CD14-positive monocyte (primary cell): ENCODE data around the gene GLP1R. TPM values are rescaled to one million over a fixed set of nuclear protein-coding genes. Genes with fewer than 3 reads are reported as not detected.

Source experiments
- DNase-seq, 3 donors: peaks; one replicate each; pipeline ENCODE4 v3.0.0-alpha.2; 2011 to 2022
- H2AFZ ChIP-seq: 2 replicates; pipeline ENCODE4 v1.6.0; 2012; ENCODE audit warnings: mild to moderate bottlenecking, low read depth, low read length, inconsistent platforms; ENCODE audit not compliant: insufficient read depth, poor library complexity, severe bottlenecking
- H3K27ac ChIP-seq, 2 donors: 1 replicate in 1 of 2; 2 replicates in 1 of 2; pipeline ENCODE4 v1.5.1; 2012 to 2013; ENCODE audit warnings: low read length in 2 of 2, control low read depth in 1 of 2, inconsistent platforms in 1 of 2, low read depth in 1 of 2, mild to moderate bottlenecking in 1 of 2
- H3K27me3 ChIP-seq, 2 donors: one replicate each; pipeline versions ENCODE4 v1.6.0 to v1.6.1; 2011 to 2013; ENCODE audit warnings: low read length in 2 of 2; ENCODE audit not compliant: control insufficient read depth in 2 of 2, insufficient read depth in 2 of 2
- H3K36me3 ChIP-seq, 2 donors: replicated peaks in 1 of 2; 1 replicate in 1 of 2; 2 replicates in 1 of 2; pipeline versions ENCODE4 v1.5.1 to v1.6.1; 2012 to 2013; ENCODE audit warnings: low read length in 2 of 2, control low read depth in 1 of 2, inconsistent platforms in 1 of 2, mild to moderate bottlenecking in 1 of 2; ENCODE audit not compliant: insufficient read depth in 2 of 2, control insufficient read depth in 1 of 2
- H3K4me1 ChIP-seq, 2 donors: 1 replicate in 1 of 2; 2 replicates in 1 of 2; pipeline versions ENCODE4 v1.5.1 to v1.6.1; 2012 to 2013; ENCODE audit warnings: low read length in 2 of 2, control low read depth in 1 of 2, inconsistent platforms in 1 of 2, mild to moderate bottlenecking in 1 of 2, moderate library complexity in 1 of 2; ENCODE audit not compliant: insufficient read depth in 2 of 2, control insufficient read depth in 1 of 2
- H3K4me2 ChIP-seq: replicated peaks from 2 replicates; pipeline ENCODE3; 2012; ENCODE audit warnings: low read length, moderate library complexity, mild to moderate bottlenecking; ENCODE audit not compliant: poor library complexity, severe bottlenecking; ENCODE audit errors: extremely low read depth
- H3K4me3 ChIP-seq, 3 experiments: fragments of 200-600 bp in 1 of 3; sonication (generic) in 1 of 3; replicated peaks in 1 of 3; 1 replicate in 2 of 3; 2 replicates in 1 of 3; pipeline ENCODE4 v1.5.1; 2011 to 2013; ENCODE audit warnings: low read length in 3 of 3, mild to moderate bottlenecking in 3 of 3, control low read depth in 2 of 3, low read depth in 2 of 3, inconsistent platforms in 1 of 3, moderate library complexity in 1 of 3
- H3K79me2 ChIP-seq: 2 replicates; pipeline ENCODE4 v1.6.0; 2012; ENCODE audit warnings: mild to moderate bottlenecking, control low read depth, inconsistent platforms, low read length, moderate library complexity; ENCODE audit not compliant: insufficient read depth
- H3K9ac ChIP-seq: 2 replicates; pipeline ENCODE4 v1.6.0; 2017; ENCODE audit warnings: low read length, mild to moderate bottlenecking; ENCODE audit not compliant: insufficient read depth, poor library complexity, severe bottlenecking
- H3K9me3 ChIP-seq, 2 donors: replicated peaks in 1 of 2; 1 replicate in 1 of 2; 2 replicates in 1 of 2; pipeline versions ENCODE4 v1.5.1 to v1.6.1; 2012 to 2013; ENCODE audit warnings: low read length in 2 of 2, control low read depth in 1 of 2; ENCODE audit not compliant: control insufficient read depth in 1 of 2, insufficient read depth in 1 of 2
- H4K20me1 ChIP-seq: 2 replicates; pipeline ENCODE4 v1.6.0; 2012; ENCODE audit warnings: mild to moderate bottlenecking, low read length, control low read depth, moderate library complexity; ENCODE audit not compliant: insufficient read depth
- H3K27ac Mint-ChIP-seq, 7 donors: one replicate each; pipeline ENCODE4 v1.8.0; 2020; ENCODE audit warnings: mild to moderate bottlenecking in 7 of 7, mixed read lengths in 7 of 7, moderate library complexity in 6 of 7, inconsistent platforms in 2 of 7
- H3K27me3 Mint-ChIP-seq, 3 donors: one replicate each; pipeline ENCODE4 v1.8.0; 2021 to 2022; ENCODE audit warnings: low read depth in 3 of 3, mild to moderate bottlenecking in 3 of 3, mixed read lengths in 3 of 3, moderate library complexity in 3 of 3, inconsistent platforms in 1 of 3
- H3K36me3 Mint-ChIP-seq, 2 donors: one replicate each; pipeline ENCODE4 v1.8.0; 2020; ENCODE audit warnings: mixed read lengths in 2 of 2, inconsistent platforms in 1 of 2, mild to moderate bottlenecking in 1 of 2
- H3K4me1 Mint-ChIP-seq: one replicate; pipeline ENCODE4 v1.8.0; 2020; ENCODE audit warnings: mild to moderate bottlenecking, mixed read lengths
- H3K4me3 Mint-ChIP-seq, 2 donors: one replicate each; pipeline ENCODE4 v1.8.0; 2020; ENCODE audit warnings: mild to moderate bottlenecking in 2 of 2, mixed read lengths in 2 of 2, moderate library complexity in 1 of 2
- H3K9me3 Mint-ChIP-seq, 7 donors: one replicate each; pipeline ENCODE4 v1.8.0; 2020 to 2022; ENCODE audit warnings: mixed read lengths in 7 of 7, mild to moderate bottlenecking in 6 of 7, moderate library complexity in 6 of 7, inconsistent platforms in 2 of 7
- CTCF ChIP-seq: fragments of 200-600 bp; IDR thresholded peaks from one replicate; pipeline ENCODE4 v1.8.0; 2022; ENCODE audit warnings: antibody characterized with exemption, mild to moderate bottlenecking
- WGBS: methylation state at CpG from one replicate; pipeline ENCODE4 v1.1.5; 2013; ENCODE audit warnings: missing lambda C conversion rate; ENCODE audit not compliant: insufficient coverage; 5-methylcytosine and 5-hydroxymethylcytosine counted together
- intact Hi-C, 2 donors: fragments of 100-400 bp; cut with micrococcal nuclease; formaldehyde crosslinking; loops; one replicate each; pipeline versions ENCODE4 v1.15.0 to v1.15.1; 2023
- polyA plus RNA-seq, 3 donors: library from polyadenylated mRNA; depleted of rRNA in 1 of 3; unstranded in 2 of 3; stranded (reverse) in 1 of 3; fragments of 300-500 nt in 2 of 3; fragments of >200 nt in 1 of 3; fragmentation: Illumina TruSeq in 2 of 3; gene quantifications; 1 replicate in 2 of 3; 2 replicates in 1 of 3; pipeline ENCODE4 v1.2.3, GENCODE V29; 2012 to 2021

GLP1R gene
- polyA plus RNA-seq, 3 donors: not detected

- Mint-ChIP-seq H3K27me3 (peaks cover 0 to 13% (median 9%) of the 10 kb centered on the region in 3 donors), H3K4me1 (no peaks in the 10 kb centered on the region), H3K4me3 (no peak overlapping the region), H3K36me3 (no peaks in the 10 kb centered on the region), H3K9me3 (peaks cover 0 to 2% (median 0%) of the 10 kb centered on the region in 7 donors), H3K27ac (no peak overlapping the region)
- Histone ChIP-seq H2AFZ (no peak overlapping the region), H3K9me3 (no peaks in the 10 kb centered on the region), H3K36me3 (no peaks in the 10 kb centered on the region), H3K27me3 (no peaks in the 10 kb centered on the region), H3K79me2 (no peaks in the 10 kb centered on the region), H4K20me1 (no peaks in the 10 kb centered on the region), H3K4me2 (no peak overlapping the region), H3K27ac (no peak overlapping the region), H3K9ac (no peak overlapping the region), H3K4me1 (no peaks in the 10 kb centered on the region), H3K4me3 (no peak overlapping the region)
- intact Hi-C loops: no loop called here
- 49% methylated on average over 3 of the region's 12 CpGs for WGBS
- no peak for DNase-seq
- TF ChIP-seq CTCF: no peak
Observed at GRCh38 chr6:39075010-39075686, 26.6 kb downstream of the GLP1R start.

- Mint-ChIP-seq H3K9me3 (peaks cover 0 to 2% (median 0%) of the 10 kb centered on the region in 7 donors), H3K27me3 (peaks cover 0 to 13% (median 9%) of the 10 kb centered on the region in 3 donors), H3K4me3 (no peak overlapping the region), H3K4me1 (no peaks in the 10 kb centered on the region), H3K36me3 (no peaks in the 10 kb centered on the region), H3K27ac (no peak overlapping the region)
- Histone ChIP-seq H3K27ac (no peak overlapping the region), H3K9me3 (no peaks in the 10 kb centered on the region), H3K4me3 (no peak overlapping the region), H3K4me2 (no peak overlapping the region), H3K27me3 (no peaks in the 10 kb centered on the region), H2AFZ (no peak overlapping the region), H3K36me3 (no peaks in the 10 kb centered on the region), H3K4me1 (no peaks in the 10 kb centered on the region), H4K20me1 (no peaks in the 10 kb centered on the region), H3K9ac (no peak overlapping the region), H3K79me2 (no peaks in the 10 kb centered on the region)
- TF ChIP-seq CTCF: no peak
- WGBS: 89% methylated on average over 6 of the region's 11 CpGs
- DNase-seq: no peak
- intact Hi-C loops: no loop called here
Observed at GRCh38 chr6:39075807-39076622, 27.4 kb downstream of the GLP1R start.
